ES-I3 (cell line): Measurements from ENCODE around the gene CTBP2.

ENCODE experiments used
- H3K36me3 ChIP-seq: 2 replicates; pipeline ENCODE4 v1.6.1; 2013; ENCODE audit warnings: mild to moderate bottlenecking, low read length, control low read depth, moderate library complexity; ENCODE audit not compliant: insufficient read depth
- H3K4me1 ChIP-seq: 2 replicates; pipeline ENCODE4 v1.6.1; 2013; ENCODE audit warnings: mild to moderate bottlenecking, control low read depth, low read length; ENCODE audit not compliant: insufficient read depth
- H3K9ac ChIP-seq: 2 replicates; pipeline ENCODE4 v1.6.1; 2013; ENCODE audit warnings: low read depth, mild to moderate bottlenecking, low read length, moderate library complexity
- H3K9me3 ChIP-seq: 2 replicates; pipeline ENCODE4 v1.6.1; 2013; ENCODE audit warnings: mild to moderate bottlenecking, low read length, moderate library complexity; ENCODE audit not compliant: control insufficient read depth, insufficient read depth

Gene CTBP2

DNA sequence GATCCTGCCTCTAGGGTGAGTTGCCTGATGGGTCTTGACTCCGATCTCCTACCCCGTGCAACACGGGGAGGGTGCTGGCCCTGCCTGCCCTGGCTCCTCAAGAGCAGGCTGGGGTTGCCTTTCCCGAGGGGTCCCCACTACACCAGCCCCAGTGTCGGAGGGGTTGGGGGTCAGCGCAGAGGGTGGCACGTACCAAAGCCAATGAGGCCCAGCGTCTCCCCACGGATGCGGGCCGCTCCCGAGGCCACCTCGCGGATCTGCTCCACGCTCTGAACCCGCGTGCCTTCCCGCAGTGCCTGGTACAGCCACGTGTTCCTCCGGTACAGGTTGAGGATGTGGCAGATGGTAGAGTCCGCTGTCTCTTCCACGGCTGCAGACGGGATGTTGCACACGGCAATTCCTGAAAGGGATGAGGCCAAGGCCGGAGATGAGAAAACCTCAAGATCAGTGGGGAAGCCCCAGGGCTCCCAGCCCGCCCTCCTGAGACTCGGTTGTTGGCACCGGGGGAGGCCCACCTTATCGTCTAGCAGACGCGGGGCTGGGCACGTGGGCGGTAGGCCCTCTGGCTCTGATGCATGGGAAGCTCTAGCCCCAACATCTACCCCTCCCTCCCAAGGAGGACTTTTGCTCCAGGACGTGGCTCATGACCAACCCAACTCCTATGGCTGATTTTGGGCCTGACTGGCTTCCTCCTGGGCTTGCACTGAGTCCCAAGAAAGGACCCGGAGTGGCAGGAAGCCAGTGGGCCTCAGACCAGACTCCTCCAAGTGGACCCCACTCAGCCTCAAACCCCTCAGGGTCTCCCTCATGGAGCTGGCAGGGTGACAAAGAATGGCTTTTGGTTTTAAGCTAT, 162.4 kb downstream of the CTBP2 start:
- Histone ChIP-seq H3K9ac (no peak overlapping the region), H3K9me3 (no peaks in the 10 kb centered on the region), H3K36me3 (peaks cover 45% of the 10 kb centered on the region), H3K4me1 (no peaks in the 10 kb centered on the region)

DNA sequence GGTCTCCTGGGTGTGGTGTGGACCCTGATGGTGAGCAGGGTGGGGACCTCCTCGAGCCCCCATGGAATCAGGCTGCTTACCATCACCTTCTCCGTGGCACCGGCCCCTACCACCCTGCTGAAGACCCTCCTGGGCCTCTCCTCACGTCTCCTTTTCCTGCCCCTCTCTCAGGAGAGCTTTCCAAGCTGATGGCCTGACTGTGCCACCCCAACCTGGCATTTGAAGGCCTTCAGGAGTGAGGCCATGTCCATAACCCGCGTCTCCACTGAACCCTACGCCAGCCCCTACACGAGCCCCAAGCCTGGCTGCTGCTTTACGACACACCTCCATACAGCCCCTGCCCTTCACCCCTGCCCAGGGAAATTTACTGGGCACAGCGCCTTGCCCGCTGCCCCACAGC, 163.1 kb downstream of the CTBP2 start:
- H3K36me3 ChIP-seq: peaks cover 47% of the 10 kb centered on the region
- no peak overlapping the region for H3K9ac ChIP-seq
- H3K4me1 ChIP-seq: no peaks in the 10 kb centered on the region
- H3K9me3 ChIP-seq: no peaks in the 10 kb centered on the region

DNA sequence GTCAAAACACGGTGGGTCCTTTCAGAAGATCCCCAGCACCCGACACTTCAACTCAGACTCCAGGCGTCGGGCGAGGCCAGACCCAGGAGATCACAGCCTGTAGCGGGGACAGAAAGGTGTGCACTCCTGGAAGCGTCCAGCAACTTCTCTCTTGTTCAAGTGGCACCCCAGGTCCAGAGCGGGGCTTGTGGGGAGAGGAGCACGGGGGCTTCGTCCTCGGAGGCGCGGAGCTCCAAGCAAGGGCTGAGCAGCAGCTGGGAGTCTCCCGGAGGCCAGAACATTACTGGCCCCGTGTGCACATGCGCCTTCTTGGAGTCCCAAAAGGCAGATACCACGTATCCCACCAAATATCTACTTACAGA, 163.5 kb downstream of the CTBP2 start:
- Histone ChIP-seq H3K36me3 (peaks cover 50% of the 10 kb centered on the region), H3K9me3 (no peaks in the 10 kb centered on the region), H3K9ac (no peak overlapping the region), H3K4me1 (no peaks in the 10 kb centered on the region)

DNA sequence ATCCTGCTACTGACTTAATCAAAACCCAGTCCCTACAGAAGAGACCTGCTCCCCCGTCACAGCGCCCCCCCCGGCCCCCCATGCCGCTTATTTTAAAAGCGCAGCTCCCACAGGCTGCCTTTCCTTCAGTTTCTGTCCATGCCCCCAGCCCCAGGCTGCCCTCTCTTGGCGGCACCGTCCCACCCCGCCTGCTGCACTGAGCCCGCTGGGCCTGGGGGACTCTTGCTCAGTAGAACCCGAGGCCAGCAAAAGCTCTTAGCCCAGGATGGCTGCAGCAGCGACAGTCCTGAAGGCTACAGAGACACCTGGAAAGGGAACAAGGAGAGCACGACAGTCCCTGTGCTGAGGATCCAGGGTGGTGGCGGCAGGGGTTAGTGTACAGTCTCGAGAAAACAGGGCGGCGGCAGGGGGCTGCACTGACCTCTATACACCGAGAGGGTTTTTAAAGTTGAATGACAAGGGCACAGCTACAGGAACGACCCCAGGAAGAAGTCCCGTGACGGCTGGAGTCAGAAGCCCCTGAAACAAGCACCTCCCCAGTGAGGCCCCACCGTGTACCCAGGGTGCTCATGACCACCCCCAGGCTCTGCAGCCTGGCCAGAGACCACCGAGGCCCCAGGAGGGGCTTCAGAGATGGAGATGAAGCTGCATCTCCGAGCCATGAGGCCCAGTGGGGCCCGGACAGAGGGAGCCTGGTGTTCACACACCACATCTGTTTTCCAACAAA, 164.1 kb downstream of the CTBP2 start:
- Histone ChIP-seq H3K9ac (no peak overlapping the region), H3K4me1 (no peaks in the 10 kb centered on the region), H3K9me3 (no peaks in the 10 kb centered on the region), H3K36me3 (peaks cover 53% of the 10 kb centered on the region)

DNA sequence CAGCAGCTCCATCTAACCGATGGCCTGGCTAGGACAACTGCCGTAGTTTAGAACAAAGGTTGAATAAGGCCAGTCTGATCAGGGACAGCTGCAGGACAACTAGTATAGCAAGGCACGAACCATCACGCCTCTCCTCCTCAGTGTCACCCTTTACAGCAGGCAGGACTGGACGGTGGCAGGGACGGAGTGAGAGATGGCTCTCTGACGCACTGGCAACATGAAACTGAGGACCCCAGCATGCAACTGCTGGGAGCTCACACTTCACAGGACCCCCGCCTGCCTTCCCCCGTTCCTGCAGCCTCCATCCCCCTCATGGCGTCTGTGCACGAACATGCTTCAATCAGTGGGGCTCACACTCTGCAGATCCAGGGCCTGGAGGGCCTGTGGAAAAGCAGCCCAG, 164.8 kb downstream of the CTBP2 start:
- Histone ChIP-seq H3K36me3 (peaks cover 56% of the 10 kb centered on the region), H3K4me1 (no peaks in the 10 kb centered on the region), H3K9ac (no peak overlapping the region), H3K9me3 (no peaks in the 10 kb centered on the region)

DNA sequence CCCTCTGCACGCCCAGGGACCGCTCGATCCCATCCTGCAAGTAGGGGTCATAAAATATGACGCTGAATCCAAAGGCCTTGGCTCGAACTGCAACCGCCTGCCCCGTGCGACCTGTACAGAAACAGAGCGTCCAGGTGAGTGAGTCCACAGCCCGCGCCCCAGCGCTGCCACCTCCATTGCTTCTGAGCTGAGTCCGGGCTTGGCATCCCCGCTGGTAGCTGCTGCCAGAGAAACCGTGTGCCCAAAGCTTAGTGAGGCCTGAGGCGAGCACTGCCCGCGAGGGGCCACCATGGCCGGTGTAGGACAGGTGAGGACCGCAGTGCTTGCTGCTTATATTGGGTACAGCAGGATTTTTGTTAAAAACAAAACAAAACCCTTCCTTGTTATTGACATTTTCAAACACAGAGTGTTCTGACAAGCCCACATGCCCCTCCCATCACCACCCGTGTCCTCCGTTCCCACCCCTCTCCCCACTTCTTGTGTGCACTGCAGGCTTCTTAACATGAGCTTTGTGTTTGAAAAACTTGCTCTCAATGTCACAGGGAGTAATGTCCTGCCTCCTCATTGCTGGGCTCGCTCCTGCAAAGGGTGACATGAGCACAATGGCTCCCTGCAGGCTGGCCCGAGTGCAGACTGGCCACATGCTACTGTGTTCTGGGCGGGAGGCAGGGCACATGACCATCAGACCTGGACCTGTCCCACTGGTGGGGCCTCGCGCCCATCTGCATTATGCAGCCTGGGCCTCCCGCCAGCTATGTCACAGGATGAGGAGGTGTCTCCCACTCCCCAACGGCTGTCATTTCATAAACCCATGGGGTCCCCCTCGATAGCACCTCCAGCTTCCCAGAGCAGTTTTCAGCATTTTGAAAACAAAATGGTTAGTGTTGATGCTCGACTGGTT, 165.5 kb downstream of the CTBP2 start:
- peaks cover 56% of the 10 kb centered on the region for H3K36me3 ChIP-seq
- no peaks in the 10 kb centered on the region for H3K4me1 ChIP-seq
- H3K9me3 ChIP-seq: no peaks in the 10 kb centered on the region
- no peak overlapping the region for H3K9ac ChIP-seq

DNA sequence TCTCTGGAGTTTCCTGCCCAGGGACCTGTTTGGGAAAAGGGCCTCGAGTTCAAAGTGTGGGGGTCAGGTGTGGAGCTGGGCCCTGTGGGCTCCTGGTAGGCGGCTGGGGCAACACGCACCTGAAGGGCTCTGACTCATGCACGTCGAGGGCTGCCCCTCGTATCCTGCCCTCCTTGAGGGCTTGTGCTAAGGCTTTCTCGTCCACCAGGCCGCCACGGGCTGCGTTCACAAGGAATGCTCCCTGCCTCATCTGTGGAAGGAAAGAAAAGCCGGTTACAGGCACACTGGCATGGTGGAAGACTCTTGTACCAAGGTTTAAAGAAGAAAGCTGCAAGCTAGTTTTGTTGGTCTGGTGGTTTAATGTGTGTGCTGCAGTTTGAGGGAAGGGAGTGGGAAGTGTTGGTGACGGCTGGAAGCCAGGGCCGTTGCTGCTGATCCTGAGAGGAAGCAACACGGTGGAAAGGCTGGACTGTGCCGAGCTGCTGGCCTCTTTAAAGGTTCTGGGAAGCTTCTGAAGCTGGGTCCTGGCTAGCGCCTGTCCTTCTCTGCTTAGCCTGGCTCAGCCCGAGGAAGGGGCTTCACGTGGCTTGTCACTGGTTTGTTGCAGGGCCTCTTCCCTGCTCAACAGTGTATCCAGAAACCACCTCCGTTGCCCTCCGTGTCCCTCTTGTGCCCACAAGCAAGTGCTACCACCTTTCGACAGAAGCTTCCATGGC, 166.5 kb downstream of the CTBP2 start:
- H3K9me3 ChIP-seq: no peaks in the 10 kb centered on the region
- no peak overlapping the region for H3K9ac ChIP-seq
- peaks cover 56% of the 10 kb centered on the region for H3K36me3 ChIP-seq
- no peaks in the 10 kb centered on the region for H3K4me1 ChIP-seq

DNA sequence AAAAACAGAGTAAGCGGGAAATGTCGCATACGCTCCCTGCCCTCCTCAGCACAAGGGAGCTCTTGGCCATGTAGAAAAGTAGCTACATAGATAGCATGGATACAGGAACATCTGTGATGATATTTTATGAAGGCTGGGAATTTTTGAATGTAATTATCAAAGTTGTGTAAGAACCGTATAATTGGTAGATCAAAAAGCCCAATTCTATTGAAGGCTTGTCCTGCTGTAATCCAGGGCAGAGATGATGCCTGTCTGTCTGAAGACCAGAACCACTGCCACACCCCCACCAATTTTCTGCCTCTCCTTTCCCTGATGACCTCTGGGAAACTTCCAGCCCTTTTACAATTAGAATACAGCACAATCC, 167.0 kb downstream of the CTBP2 start:
- Histone ChIP-seq H3K4me1 (no peaks in the 10 kb centered on the region), H3K9me3 (no peaks in the 10 kb centered on the region), H3K36me3 (peaks cover 51% of the 10 kb centered on the region), H3K9ac (no peak overlapping the region)

DNA sequence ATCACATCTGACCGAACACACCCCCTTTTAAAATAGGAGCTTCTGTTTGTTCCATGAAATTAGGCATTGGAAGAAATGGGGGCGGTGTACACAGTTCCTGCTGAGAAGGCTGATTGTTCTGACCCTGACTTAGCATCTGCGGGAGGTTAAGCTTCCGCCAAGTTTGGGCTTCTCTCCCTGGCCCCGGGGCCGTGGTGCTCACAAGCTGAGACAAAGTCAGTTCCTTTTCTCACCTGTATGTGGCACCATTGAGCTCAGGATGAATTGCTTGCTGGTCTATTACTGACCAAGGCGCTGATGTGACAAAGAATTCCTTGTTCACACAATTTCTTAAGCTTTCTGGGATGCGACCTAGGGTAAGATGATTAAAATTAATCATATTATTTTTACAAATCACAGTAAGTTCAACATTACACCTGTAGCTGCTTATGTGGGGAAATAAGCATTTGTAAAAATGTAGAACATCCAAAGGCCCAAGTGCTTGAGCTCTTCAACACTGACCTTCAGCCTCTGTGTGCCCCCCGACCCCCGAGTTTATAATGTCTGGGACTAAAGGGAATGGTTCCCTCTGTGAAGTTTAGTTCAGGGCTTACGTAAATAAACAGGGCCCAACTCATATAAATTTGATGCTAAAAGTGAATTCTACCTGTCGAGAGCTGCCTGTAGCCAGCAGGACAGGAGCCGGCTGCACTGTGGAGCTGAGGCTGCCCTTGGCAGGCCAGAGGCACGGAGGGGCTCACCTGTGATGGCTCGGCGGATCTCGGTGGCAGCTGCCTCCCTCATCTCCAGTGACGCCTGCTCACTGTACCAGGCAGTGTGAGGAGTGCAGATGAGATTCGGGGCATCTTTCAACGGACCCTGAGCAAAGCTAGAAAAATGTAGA, 167.7 kb downstream of the CTBP2 start:
- H3K4me1 ChIP-seq: no peaks in the 10 kb centered on the region
- no peaks in the 10 kb centered on the region for H3K9me3 ChIP-seq
- H3K9ac ChIP-seq: no peak overlapping the region
- H3K36me3 ChIP-seq: peaks cover 50% of the 10 kb centered on the region

DNA sequence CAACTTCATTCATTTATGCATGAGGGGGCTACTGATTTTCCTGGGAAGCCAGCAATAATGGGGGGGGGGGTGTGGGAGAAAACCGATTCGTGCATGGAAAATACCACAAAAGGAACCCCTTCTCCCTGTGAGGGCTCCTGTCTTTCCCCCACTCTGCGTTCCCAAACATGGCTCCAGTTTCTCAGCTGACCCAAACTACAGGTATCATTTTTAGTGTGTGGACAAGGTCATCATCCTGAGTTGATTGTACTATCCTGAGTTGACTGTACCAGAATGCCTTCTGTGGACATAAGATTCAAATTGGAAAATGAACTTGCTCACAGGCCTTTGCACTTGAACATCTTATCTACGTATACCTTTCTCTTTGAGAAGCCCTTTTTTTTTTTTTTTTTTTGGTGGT, 168.5 kb downstream of the CTBP2 start:
- H3K4me1 ChIP-seq: no peaks in the 10 kb centered on the region
- no peaks in the 10 kb centered on the region for H3K9me3 ChIP-seq
- no peak overlapping the region for H3K9ac ChIP-seq
- peaks cover 51% of the 10 kb centered on the region for H3K36me3 ChIP-seq

DNA sequence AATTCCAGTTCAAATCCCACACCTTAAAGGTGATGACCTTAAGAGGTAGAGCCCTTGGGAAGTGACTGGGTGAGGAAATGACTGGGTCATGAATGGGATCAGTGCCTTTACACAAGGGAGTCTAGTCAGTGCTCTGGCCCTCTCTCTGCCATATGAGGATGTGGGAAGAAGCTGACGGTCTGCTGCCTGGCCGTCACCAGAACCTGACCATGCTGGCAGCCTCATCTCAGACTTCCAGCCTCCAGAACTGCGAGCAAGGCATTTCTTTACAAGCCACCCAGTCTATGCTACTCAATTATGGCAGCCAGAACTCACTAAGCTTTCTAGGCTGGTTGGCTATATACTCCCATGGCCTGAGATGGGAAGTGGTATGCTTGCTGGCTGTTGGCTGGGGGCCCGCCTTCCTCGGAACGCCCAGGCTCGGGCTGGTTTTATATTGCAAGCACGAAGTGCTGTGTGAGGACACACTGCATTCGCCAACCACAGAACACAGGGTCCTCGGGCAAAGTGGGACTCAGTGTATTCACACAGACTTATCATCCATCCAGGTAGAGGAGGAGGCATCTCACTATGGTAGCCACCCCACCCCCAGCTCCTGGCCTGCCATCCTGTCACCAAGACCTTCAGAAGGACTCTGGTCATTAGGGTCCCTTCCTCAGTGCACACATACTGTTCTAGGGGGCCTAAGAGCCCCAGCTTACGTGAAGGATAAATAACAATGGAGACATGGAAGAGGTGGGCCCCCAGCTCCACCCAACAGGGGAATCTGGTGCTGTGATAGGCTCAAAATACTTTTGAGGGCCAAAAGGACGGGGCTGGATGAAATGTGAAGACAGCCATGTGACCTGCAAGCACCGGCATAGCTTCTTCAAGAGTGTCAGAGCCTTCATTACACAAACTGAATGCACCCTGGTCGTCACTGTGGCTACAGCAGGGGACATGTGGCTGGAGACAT, 169.4 kb downstream of the CTBP2 start:
- Histone ChIP-seq H3K4me1 (no peaks in the 10 kb centered on the region), H3K9ac (no peak overlapping the region), H3K36me3 (peaks cover 47% of the 10 kb centered on the region), H3K9me3 (no peaks in the 10 kb centered on the region)

DNA sequence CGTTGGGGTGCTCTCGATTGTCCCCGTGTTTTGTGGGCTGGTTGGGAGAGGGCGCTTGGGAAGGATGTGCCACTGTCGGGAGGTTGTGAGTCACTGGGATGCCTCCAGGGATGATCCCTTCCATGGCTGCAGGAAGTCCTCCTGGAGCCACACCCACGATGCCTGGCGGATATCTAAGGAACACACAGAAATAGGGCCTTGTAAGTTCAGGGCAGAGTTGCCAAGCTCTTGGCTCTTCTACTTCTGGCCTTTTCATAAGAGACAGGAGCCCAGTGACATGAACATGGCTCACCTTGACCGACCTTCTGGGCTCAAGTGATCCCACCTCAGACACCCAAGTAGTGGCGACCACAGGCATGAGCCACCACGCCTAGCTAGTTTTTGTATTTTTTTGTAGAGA, 170.8 kb downstream of the CTBP2 start:
- peaks cover 38% of the 10 kb centered on the region for H3K36me3 ChIP-seq
- no peaks in the 10 kb centered on the region for H3K4me1 ChIP-seq
- H3K9ac ChIP-seq: no peak overlapping the region

More for the DNA sequence above, 170.8 kb downstream of the CTBP2 start:
- H3K9me3 ChIP-seq: no peaks in the 10 kb centered on the region
